Neural progenitor cell (in vitro differentiated cells): ENCODE data around the gene IQSEC1.

Source experiments
- CTCF ChIP-seq: fragments of 200-600 bp; sonication (generic); IDR thresholded peaks from 2 replicates; pipeline ENCODE4 v1.5.1; 2017; ENCODE audit warnings: antibody characterized with exemption, mild to moderate bottlenecking
- EZH2 ChIP-seq: fragments of 200-600 bp; sonication (generic); IDR thresholded peaks from 2 replicates; pipeline ENCODE4 v1.6.1; 2017; ENCODE audit warnings: antibody characterized with exemption, mild to moderate bottlenecking, moderate library complexity

DNA sequence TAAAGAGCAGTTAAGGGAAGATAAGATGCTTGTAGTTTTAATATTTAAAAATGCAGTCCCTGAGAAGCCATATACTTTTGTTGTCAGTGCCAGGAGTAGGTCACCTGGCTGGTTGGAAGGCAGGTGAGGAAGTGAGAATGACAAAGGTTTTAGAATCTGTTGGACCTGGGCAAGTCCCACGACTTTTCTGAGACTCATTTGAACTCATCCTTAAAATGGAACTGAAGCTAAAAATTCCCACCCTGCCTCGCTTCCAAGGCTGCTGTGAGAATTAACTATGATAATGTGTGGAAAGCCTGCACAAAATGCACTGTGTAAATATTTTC is 77.1 kb downstream of the IQSEC1 start:
- TF ChIP-seq CTCF (no peak), EZH2 (no peak)
